DMS79 (cell line): Measurements from ENCODE around the gene C20orf144.

Experiments used
- DNase-seq: peaks from one replicate; lab custom pipeline; 2025; lab: John Stamatoyannopoulos, UW

Gene C20orf144

GRCh38 chr20:33650111-33650752 is 11.9 kb upstream of the C20orf144 start:
- no peak for DNase-seq

- DNase-seq: no peak
These were observed 11.2 kb upstream of the C20orf144 start for GRCh38 chr20:33650753-33651561.

- no peak for DNase-seq
These were observed 10.5 kb upstream of the C20orf144 start for GRCh38 chr20:33651562-33652048.

- DNase-seq: peak; percentile 31
These were observed 8.8 kb upstream of the C20orf144 start for GRCh38 chr20:33653218-33653899.

GRCh38 chr20:33653900-33654596 is 8.1 kb upstream of the C20orf144 start:
- DNase-seq: peak; percentile 82

GRCh38 chr20:33654680-33655161 is 7.4 kb upstream of the C20orf144 start:
- DNase-seq: no peak

- DNase-seq: no peak
These were observed 7.0 kb upstream of the C20orf144 start for GRCh38 chr20:33655164-33655563.

- no peak for DNase-seq
These were observed 5.9 kb upstream of the C20orf144 start for GRCh38 chr20:33656010-33656782.

- no peak for DNase-seq
These were observed 5.1 kb upstream of the C20orf144 start for GRCh38 chr20:33656783-33657703.

GRCh38 chr20:33657704-33658095 is 4.4 kb upstream of the C20orf144 start:
- DNase-seq: no peak

GRCh38 chr20:33658510-33658909 is 3.6 kb upstream of the C20orf144 start:
- no peak for DNase-seq

- DNase-seq: no peak
These were observed 3.2 kb upstream of the C20orf144 start for GRCh38 chr20:33658929-33659328.

- DNase-seq: no peak
These were observed 2.6 kb upstream of the C20orf144 start for GRCh38 chr20:33659341-33660034.

GRCh38 chr20:33660035-33660684 is 2.0 kb upstream of the C20orf144 start:
- no peak for DNase-seq

GRCh38 chr20:33660685-33661058 is 1.5 kb upstream of the C20orf144 start:
- no peak for DNase-seq

- DNase-seq: peak; percentile 31
These were observed 1.3 kb downstream of the C20orf144 start for GRCh38 chr20:33663161-33664084.

GRCh38 chr20:33664085-33664761 is 2.1 kb downstream of the C20orf144 start:
- DNase-seq: no peak
